Progenitor cell of endocrine pancreas (in vitro differentiated cells): Measurements from ENCODE around the gene HPS1. TPM values are rescaled to one million over a fixed set of nuclear protein-coding genes. Genes with fewer than 3 reads are reported as not detected.

ENCODE experiments used
- DNase-seq: peaks from one replicate; pipeline ENCODE4 v3.0.0; 2021; ENCODE audit warnings: low spot score; ENCODE audit not compliant: unreplicated experiment
- H3K27ac Mint-ChIP-seq: 2 replicates; pipeline ENCODE4 v1.8.0; 2021; ENCODE audit warnings: mild to moderate bottlenecking, moderate library complexity, mixed read lengths
- H3K27me3 Mint-ChIP-seq: 2 replicates; pipeline ENCODE4 v1.8.0; 2021; ENCODE audit warnings: mixed read lengths
- H3K36me3 Mint-ChIP-seq: 2 replicates; pipeline ENCODE4 v1.8.0; 2022; ENCODE audit warnings: mixed read lengths; ENCODE audit not compliant: insufficient read depth
- H3K4me1 Mint-ChIP-seq: 2 replicates; pipeline ENCODE4 v1.8.0; 2021; ENCODE audit warnings: low read depth, mixed read lengths
- H3K4me3 Mint-ChIP-seq: 2 replicates; pipeline ENCODE4 v1.8.0; 2021; ENCODE audit warnings: low read depth, mild to moderate bottlenecking, moderate library complexity, mixed read lengths
- H3K9me3 Mint-ChIP-seq: 2 replicates; pipeline ENCODE4 v1.8.0; 2021; ENCODE audit warnings: low read depth, mixed read lengths
- CTCF ChIP-seq: fragments of 200-600 bp; sonication (generic); IDR thresholded peaks from one replicate; pipeline ENCODE4 v1.5.0; 2021; ENCODE audit warnings: antibody characterized with exemption, mild to moderate bottlenecking; ENCODE audit not compliant: unreplicated experiment
- total RNA-seq: library from RNA; stranded (reverse); gene quantifications from 2 replicates; pipeline ENCODE4 v1.2.1, GENCODE V29; 2021

HPS1 gene
- total RNA-seq, 1 donor from 2014 or later = 52.1 TPM

GRCh38 chr10:98469001-98469931, 22.5 kb upstream of the HPS1 start:
- no peak for TF ChIP-seq CTCF
- Mint-ChIP-seq H3K36me3 (no peaks in the 10 kb centered on the region), H3K4me3 (no peak overlapping the region)

GRCh38 chr10:98467506-98468318, 21.0 kb upstream of the HPS1 start:
- Mint-ChIP-seq H3K27me3 (peaks cover 48% of the 10 kb centered on the region), H3K9me3 (no peaks in the 10 kb centered on the region), H3K4me3 (peak overlapping the region; percentile 85), H3K27ac (peak overlapping the region; percentile 34), H3K36me3 (no peaks in the 10 kb centered on the region), H3K4me1 (peaks cover 5% of the 10 kb centered on the region)
- peak; percentile 42 for DNase-seq
- peak; percentile 93 for TF ChIP-seq CTCF

More at GRCh38 chr10:98469001-98469931, 22.5 kb upstream of the HPS1 start:
- peaks cover 5% of the 10 kb centered on the region for H3K4me1 Mint-ChIP-seq
- peaks cover 43% of the 10 kb centered on the region for H3K27me3 Mint-ChIP-seq
- no peak for DNase-seq
- no peaks in the 10 kb centered on the region for H3K9me3 Mint-ChIP-seq
- no peak overlapping the region for H3K27ac Mint-ChIP-seq

GRCh38 chr10:98466861-98467505, 20.2 kb upstream of the HPS1 start:
- H3K27me3 Mint-ChIP-seq = peaks cover 51% of the 10 kb centered on the region
- no peak overlapping the region for H3K27ac Mint-ChIP-seq
- H3K9me3 Mint-ChIP-seq = no peaks in the 10 kb centered on the region
- peaks cover 5% of the 10 kb centered on the region for H3K4me1 Mint-ChIP-seq
- peak overlapping the region; percentile 85 for H3K4me3 Mint-ChIP-seq
- DNase-seq = no peak
- no peak for TF ChIP-seq CTCF
- no peaks in the 10 kb centered on the region for H3K36me3 Mint-ChIP-seq

GRCh38 chr10:98465866-98466265, 19.1 kb upstream of the HPS1 start:
- Mint-ChIP-seq H3K4me1 (peaks cover 10% of the 10 kb centered on the region), H3K27ac (no peak overlapping the region), H3K27me3 (peaks cover 45% of the 10 kb centered on the region), H3K4me3 (no peak overlapping the region), H3K9me3 (no peaks in the 10 kb centered on the region), H3K36me3 (no peaks in the 10 kb centered on the region)
- no peak for TF ChIP-seq CTCF
- no peak for DNase-seq
